ENCODE results near the gene SLC19A3. TPM values are rescaled to one million over a fixed set of nuclear protein-coding genes. Genes with fewer than 3 reads are reported as not detected.
"Not testable (repeated sequence)": the region's sequence is repeated elsewhere in the genome, so short reads cannot be mapped to it uniquely, and the experiment has no call there.

The SLC19A3 gene
- total RNA-seq, 1 experiment from 2014 or later: 4.4 TPM

- intact Hi-C loops (cut with micrococcal nuclease; ENCODE audit: unreplicated experiment): no loop called here
- CTCF ChIA-PET: no interaction called here
Measured at GRCh38 chr2:227739351-227739750, 21.5 kb upstream of the SLC19A3 start.

GRCh38 chr2:227728035-227728434 lies 10.2 kb upstream of the SLC19A3 start, which contains the start of gene SCYGR7:
Gene SCYGR7 (plus strand): TSS chr2:227728335. CDS start chr2:227728335, 0 bp downstream.
- DNase-seq (ENCODE audit: low spot score): no peak
- Histone ChIP-seq H3K9me3 (ENCODE audit: low read depth, low read length, poor library complexity, severe bottlenecking) (no peaks in the 10 kb centered on the region), H3K4me3 (ENCODE audit: low read depth, low read length, poor library complexity, severe bottlenecking) (no peak within 1 kb of the TSS), H3K27me3 (replicated peaks; ENCODE audit: insufficient read depth, low read depth, low read length, poor library complexity) (no peaks in the 10 kb centered on the region), H3K4me1 (ENCODE audit: insufficient read depth, low read length, poor library complexity, severe bottlenecking) (no peaks in the 10 kb centered on the region), H3K27ac (ENCODE audit: low read depth, low read length, poor library complexity, severe bottlenecking) (no peak within 1 kb of the TSS), H3K36me3 (ENCODE audit: insufficient read depth, low read length, poor library complexity, severe bottlenecking) (no peaks in the 10 kb centered on the region)
- intact Hi-C loops (cut with micrococcal nuclease; ENCODE audit: unreplicated experiment): no loop called here
- no TSS peak for BruUV-seq (replicated peaks)
- POLR2A ChIA-PET (ENCODE audit: low non-redundant PET): no interaction called here
- CTCF ChIA-PET: no interaction called here
- no peak for TF ChIP-seq EZH2 (IDR thresholded peaks at IDR 0.05; ENCODE audit: borderline replicate concordance, low read depth, low read length, poor library complexity, severe bottlenecking)
- TF ChIP-seq, protein P1, sequence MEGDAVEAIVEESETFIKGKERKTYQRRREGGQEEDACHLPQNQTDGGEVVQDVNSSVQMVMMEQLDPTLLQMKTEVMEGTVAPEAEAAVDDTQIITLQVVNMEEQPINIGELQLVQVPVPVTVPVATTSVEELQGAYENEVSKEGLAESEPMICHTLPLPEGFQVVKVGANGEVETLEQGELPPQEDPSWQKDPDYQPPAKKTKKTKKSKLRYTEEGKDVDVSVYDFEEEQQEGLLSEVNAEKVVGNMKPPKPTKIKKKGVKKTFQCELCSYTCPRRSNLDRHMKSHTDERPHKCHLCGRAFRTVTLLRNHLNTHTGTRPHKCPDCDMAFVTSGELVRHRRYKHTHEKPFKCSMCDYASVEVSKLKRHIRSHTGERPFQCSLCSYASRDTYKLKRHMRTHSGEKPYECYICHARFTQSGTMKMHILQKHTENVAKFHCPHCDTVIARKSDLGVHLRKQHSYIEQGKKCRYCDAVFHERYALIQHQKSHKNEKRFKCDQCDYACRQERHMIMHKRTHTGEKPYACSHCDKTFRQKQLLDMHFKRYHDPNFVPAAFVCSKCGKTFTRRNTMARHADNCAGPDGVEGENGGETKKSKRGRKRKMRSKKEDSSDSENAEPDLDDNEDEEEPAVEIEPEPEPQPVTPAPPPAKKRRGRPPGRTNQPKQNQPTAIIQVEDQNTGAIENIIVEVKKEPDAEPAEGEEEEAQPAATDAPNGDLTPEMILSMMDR (conservative IDR thresholded peaks at IDR 0.05; ENCODE audit: low read depth, low read length): no peak

More at GRCh38 chr2:227739351-227739750, 21.5 kb upstream of the SLC19A3 start:
- Histone ChIP-seq H3K27me3 (replicated peaks; ENCODE audit: insufficient read depth, low read depth, low read length, poor library complexity) (no peaks in the 10 kb centered on the region), H3K9me3 (ENCODE audit: low read depth, low read length, poor library complexity, severe bottlenecking) (no peaks in the 10 kb centered on the region), H3K36me3 (ENCODE audit: insufficient read depth, low read length, poor library complexity, severe bottlenecking) (no peaks in the 10 kb centered on the region), H3K4me1 (ENCODE audit: insufficient read depth, low read length, poor library complexity, severe bottlenecking) (no peaks in the 10 kb centered on the region), H3K27ac (ENCODE audit: low read depth, low read length, poor library complexity, severe bottlenecking) (no peak overlapping the region), H3K4me3 (ENCODE audit: low read depth, low read length, poor library complexity, severe bottlenecking) (no peak overlapping the region)
- POLR2A ChIA-PET (ENCODE audit: low non-redundant PET): no interaction called here
- DNase-seq (ENCODE audit: low spot score): no peak
- BruUV-seq (replicated peaks): no TSS peak
- TF ChIP-seq, protein P1 (conservative IDR thresholded peaks at IDR 0.05; ENCODE audit: low read depth, low read length): no peak

- no peak for DNase-seq (ENCODE audit: low spot score)
- intact Hi-C loops (cut with micrococcal nuclease; ENCODE audit: unreplicated experiment): no loop called here
- no peaks in the 10 kb centered on the region for H3K27me3 ChIP-seq (replicated peaks; ENCODE audit: insufficient read depth, low read depth, low read length, poor library complexity)
- no peak for TF ChIP-seq EZH2 (IDR thresholded peaks at IDR 0.05; ENCODE audit: borderline replicate concordance, low read depth, low read length, poor library complexity, severe bottlenecking)
- TF ChIP-seq, protein P1 (conservative IDR thresholded peaks at IDR 0.05; ENCODE audit: low read depth, low read length): no peak
- no TSS peak for BruUV-seq (replicated peaks)
- H3K9me3 ChIP-seq (ENCODE audit: low read depth, low read length, poor library complexity, severe bottlenecking): no peaks in the 10 kb centered on the region
- ChIA-PET CTCF (no interaction called here), POLR2A (ENCODE audit: low non-redundant PET) (interaction anchor here (0.6 kb wide), 1 partner anchor 138 kb away, joined by 3 read pairs; no protein-coding TSS in a partner anchor)
- no peak within 1 kb of the TSS for H3K4me3 ChIP-seq (ENCODE audit: low read depth, low read length, poor library complexity, severe bottlenecking)
- no peaks in the 10 kb centered on the region for H3K36me3 ChIP-seq (ENCODE audit: insufficient read depth, low read length, poor library complexity, severe bottlenecking)
- no peaks in the 10 kb centered on the region for H3K4me1 ChIP-seq (ENCODE audit: insufficient read depth, low read length, poor library complexity, severe bottlenecking)
- H3K27ac ChIP-seq (ENCODE audit: low read depth, low read length, poor library complexity, severe bottlenecking): no peak within 1 kb of the TSS
Measured at GRCh38 chr2:227724394-227725039, 6.7 kb upstream of the SLC19A3 start, which contains the start of gene SCYGR6. Gene SCYGR6 (minus strand): TSS chr2:227724757. CDS start chr2:227724757, 0 bp downstream.

GRCh38 chr2:227722821-227723220 lies 5.0 kb upstream of the SLC19A3 start:
- H3K4me1 ChIP-seq (ENCODE audit: insufficient read depth, low read length, poor library complexity, severe bottlenecking); H3K36me3 ChIP-seq (ENCODE audit: insufficient read depth, low read length, poor library complexity, severe bottlenecking); H3K27me3 ChIP-seq (replicated peaks; ENCODE audit: insufficient read depth, low read depth, low read length, poor library complexity); H3K4me3 ChIP-seq (ENCODE audit: low read depth, low read length, poor library complexity, severe bottlenecking); H3K9me3 ChIP-seq (ENCODE audit: low read depth, low read length, poor library complexity, severe bottlenecking); intact Hi-C loops (cut with micrococcal nuclease; ENCODE audit: unreplicated experiment); CTCF ChIA-PET; POLR2A ChIA-PET (ENCODE audit: low non-redundant PET); BruUV-seq (replicated peaks); H3K27ac ChIP-seq (ENCODE audit: low read depth, low read length, poor library complexity, severe bottlenecking); DNase-seq (ENCODE audit: low spot score): not testable (repeated sequence)

All from A673 (cell line).